ENCODE data around the gene CREBL2. TPM values are rescaled to one million over a fixed set of nuclear protein-coding genes. Genes with fewer than 3 reads are reported as not detected.
A peak's percentile ranks its signal among the peaks of the same experiment; 100 is the strongest.
"Not testable (repeated sequence)": the region's sequence is repeated elsewhere in the genome, so short reads cannot be mapped to it uniquely, and the experiment has no call there.

Gene CREBL2
- total RNA-seq, 2 donors from 2014 or later: 10.7 to 15.7 TPM

DNA sequence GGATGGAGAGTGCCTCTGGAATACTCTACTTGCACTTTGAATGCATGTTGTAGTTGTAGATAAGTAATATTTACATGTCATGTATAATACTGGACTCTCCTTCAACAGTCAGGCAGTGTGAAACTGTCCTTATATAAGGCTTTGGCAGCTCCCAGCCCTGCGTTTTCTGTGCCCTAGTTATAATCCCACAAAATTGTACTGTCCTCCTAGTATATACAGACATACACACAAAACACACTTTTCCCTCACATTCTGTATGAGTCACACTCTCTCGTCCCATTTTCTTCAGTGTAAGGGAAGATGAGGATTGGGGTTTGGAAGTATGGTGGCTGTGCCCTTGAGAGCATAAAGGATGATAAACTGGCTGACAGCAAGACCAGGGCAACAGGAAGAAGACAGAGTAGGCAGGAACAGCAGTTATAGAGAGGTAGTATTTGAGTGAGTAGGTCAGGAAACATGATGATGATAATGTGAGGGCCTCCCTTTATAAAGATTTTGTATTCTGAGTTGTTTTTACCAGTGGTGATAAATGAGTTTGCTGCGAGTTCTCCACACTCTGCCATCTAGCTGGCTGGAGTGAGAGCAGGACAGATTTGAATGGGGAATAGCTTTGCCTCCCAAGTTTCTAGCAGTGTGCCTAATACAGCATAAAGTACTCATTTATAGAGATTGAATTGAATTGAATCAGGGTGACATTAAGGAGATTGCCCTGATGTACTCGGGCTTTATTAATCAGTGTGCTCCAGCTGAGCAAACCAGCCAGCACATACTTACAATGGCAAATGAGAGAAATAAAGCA is 5.0 kb downstream of the CREBL2 start:
- Mint-ChIP-seq H3K27ac (peak overlapping the region; percentile 15 to 41), H3K9me3 (no peaks in the 10 kb centered on the region), H3K36me3 (peaks cover 11 to 26% of the 10 kb centered on the region in 2 donors)
- ATAC-seq (peak; percentile 11 to 13), DNase-seq (ENCODE audit: low spot score in 2 of 2) (no peak)

DNA sequence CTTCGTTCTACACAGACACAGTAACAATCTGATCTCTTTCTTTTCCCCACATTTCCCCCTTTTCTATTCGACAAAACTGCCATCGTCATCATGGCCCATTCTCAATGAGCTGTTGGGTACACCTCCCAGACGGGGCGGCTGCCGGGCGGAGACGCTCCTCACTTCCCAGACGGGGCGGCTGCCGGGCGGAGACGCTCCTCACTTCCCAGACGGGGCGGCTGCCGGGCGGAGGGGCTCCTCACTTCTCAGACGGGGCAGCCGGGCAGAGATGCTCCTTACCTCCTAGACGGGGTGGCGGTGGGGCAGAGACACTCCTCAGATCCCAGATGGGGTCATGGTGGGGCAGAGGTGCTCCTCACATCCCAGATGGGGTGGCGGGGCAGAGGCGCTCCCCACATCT is 6.4 kb downstream of the CREBL2 start:
- not testable (repeated sequence) for H3K27ac Mint-ChIP-seq; H3K9me3 Mint-ChIP-seq; DNase-seq (ENCODE audit: low spot score in 2 of 2); ATAC-seq
- peaks cover 11 to 29% of the 10 kb centered on the region in 2 donors for H3K36me3 Mint-ChIP-seq

DNA sequence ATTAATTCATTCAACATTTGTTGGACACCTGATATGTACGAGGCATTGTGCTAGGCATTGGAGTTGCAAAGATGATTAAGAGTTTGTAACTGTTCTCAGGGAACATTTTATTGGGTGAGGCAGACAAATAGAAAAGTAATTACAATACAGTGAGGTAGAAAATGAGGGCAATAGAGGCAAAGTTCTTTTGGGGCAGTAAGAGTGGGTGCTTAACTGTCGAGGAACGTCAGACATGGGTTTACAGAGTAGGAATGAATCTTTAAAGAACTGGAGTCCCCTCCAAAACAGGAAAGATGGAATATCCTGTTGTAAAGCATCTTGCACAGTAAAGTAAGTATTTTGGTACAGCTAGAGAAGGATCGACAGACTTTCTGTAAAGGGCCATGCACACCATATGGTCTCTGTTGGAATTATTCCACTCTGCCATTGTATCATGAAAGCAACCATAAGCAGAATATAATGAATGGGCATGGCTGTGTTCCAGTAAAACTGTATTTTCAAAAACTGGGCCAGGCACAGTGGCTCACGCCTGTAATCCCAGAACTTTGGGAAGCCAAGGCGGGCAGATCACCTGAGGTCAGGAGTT is 9.1 kb downstream of the CREBL2 start:
- ATAC-seq: no peak

DNA sequence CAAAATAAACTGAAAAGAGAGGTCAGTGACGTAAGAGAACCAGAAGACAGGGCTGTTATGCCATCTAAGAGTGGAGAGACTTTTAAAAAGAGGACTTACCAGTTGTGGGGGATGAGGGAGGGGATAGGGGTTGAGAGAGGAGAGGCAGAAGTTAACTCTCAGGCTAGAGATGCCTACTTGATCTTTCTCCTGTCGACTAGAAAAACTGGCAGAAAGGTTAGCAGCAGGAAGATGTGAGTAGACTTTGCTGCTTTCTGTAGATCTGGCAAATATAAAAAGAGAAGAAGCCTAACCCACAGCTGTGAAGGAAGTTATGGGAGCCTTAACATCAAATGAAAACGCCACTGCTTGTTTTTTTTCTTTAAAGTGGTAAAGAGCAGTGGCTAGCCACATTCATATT is 10.7 kb downstream of the CREBL2 start:
- ATAC-seq: peak; percentile 54 to 66
- H3K36me3 Mint-ChIP-seq: peaks cover 15 to 33% of the 10 kb centered on the region in 2 donors
- H3K9me3 Mint-ChIP-seq: peaks cover 6% of the 10 kb centered on the region in 2 donors
- no peak for DNase-seq (ENCODE audit: low spot score in 2 of 2)
- peak overlapping the region; percentile 15 to 84 for H3K27ac Mint-ChIP-seq

More for the DNA sequence above, 9.1 kb downstream of the CREBL2 start:
- DNase-seq (ENCODE audit: low spot score in 2 of 2): no peak
- Mint-ChIP-seq H3K9me3 (peaks cover 6% of the 10 kb centered on the region in 2 donors), H3K27ac (peak overlapping the region in 1 of 2 donors; percentile 84), H3K36me3 (peaks cover 15 to 33% of the 10 kb centered on the region in 2 donors)

DNA sequence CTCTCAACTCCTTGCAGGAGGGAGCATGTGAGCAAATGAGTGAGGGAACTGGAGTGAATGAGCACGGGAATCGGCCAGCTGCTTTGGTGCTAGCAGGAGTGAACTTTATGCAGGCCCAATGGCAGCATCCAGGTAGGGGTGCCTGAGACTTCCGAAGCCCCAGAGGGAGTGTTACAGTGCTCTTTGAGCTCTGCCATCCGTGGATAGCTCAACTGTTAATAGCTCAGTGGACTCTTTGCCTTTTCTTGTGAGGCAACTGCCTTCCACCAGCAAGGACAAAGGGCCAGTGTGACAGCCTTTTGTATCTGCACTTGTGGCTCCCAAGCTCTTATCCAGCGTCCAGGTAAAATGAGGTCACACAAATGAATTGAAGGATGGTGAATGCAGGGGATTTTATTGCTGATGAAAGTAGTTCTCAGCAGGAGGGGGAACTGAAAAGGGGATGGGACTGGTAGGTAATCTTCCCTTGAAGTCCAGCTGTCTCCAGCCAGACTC is 12.9 kb downstream of the CREBL2 start:
- ATAC-seq: no peak
- no peak for DNase-seq (ENCODE audit: low spot score in 2 of 2)
- H3K27ac Mint-ChIP-seq: no peak overlapping the region
- peaks cover 15 to 25% of the 10 kb centered on the region in 2 donors for H3K36me3 Mint-ChIP-seq
- H3K9me3 Mint-ChIP-seq: peaks cover 6% of the 10 kb centered on the region in 2 donors

DNA sequence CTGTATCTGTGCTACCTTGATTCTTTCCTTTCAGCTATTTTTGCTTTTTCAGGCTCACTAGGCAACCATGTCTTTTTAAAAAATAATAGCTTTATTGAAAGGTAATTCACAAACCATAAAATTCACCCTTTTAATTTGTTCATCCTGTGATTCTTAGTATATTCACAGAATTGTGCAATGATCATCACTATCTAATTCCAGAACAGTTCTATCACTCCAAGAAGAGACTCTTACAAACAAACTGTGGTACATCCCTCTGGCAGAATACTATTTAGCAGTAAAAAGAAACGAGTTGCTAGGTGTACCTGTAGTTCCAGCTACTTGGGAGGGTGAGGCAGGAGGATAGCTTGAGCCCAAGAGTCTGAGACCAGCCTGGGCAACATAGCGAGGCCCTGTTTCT is 14.8 kb downstream of the CREBL2 start:
- H3K36me3 Mint-ChIP-seq: peaks cover 10 to 14% of the 10 kb centered on the region in 2 donors
- ATAC-seq (no peak), DNase-seq (ENCODE audit: low spot score in 2 of 2) (no peak)
- no peak overlapping the region for H3K27ac Mint-ChIP-seq
- H3K9me3 Mint-ChIP-seq: peaks cover 6% of the 10 kb centered on the region in 2 donors

DNA sequence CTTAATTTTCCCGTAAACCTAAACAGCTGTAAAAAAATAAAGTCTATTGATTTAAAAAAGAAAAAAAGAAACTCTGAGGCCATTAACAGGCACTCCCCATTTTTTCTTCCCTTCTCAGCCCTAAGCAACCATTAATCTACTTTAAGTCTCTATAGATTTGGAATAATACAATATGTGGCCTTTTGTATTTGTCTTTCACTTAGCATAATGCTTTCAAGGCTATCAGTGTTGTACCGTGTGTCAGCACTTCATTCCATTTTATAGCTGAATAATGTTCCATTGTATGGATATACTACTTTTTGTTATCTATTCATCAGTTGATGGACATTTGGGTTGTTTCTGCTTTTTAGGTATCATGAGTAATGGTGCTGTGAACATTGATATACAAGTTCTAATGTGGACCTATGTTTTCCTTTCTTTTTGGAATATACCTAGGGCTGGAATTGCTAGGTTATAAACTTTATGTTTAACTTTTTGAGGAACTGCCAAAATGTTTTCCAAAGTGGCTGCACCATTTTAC is 15.7 kb downstream of the CREBL2 start:
- peaks cover 10 to 14% of the 10 kb centered on the region in 2 donors for H3K36me3 Mint-ChIP-seq
- no peak for ATAC-seq

DNA sequence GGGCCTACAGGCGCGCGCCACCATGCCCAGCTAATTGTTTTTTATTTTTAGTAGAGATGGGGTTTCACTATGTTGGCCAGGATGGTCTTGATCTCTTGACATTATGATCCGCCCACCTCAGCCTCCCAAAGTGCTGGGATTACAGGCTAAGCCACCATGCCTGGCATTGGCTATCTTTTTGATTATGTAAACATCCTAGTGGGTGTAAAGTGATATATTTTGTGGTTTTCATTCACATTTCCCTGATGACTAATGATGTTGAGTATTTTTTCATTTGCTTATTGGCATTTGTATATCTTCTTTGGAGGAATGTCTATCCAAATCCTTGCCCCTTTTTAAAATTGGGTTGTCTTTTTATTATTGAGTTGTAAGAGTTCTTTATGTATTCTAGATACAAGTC is 16.3 kb downstream of the CREBL2 start:
- H3K9me3 Mint-ChIP-seq: peaks cover 6% of the 10 kb centered on the region in 2 donors
- H3K36me3 Mint-ChIP-seq: peaks cover 10 to 11% of the 10 kb centered on the region in 2 donors
- H3K27ac Mint-ChIP-seq: no peak overlapping the region
- no peak for DNase-seq (ENCODE audit: low spot score in 2 of 2)
- ATAC-seq: no peak

More for the DNA sequence above, 15.7 kb downstream of the CREBL2 start:
- Mint-ChIP-seq H3K27ac (no peak overlapping the region), H3K9me3 (peaks cover 6% of the 10 kb centered on the region in 2 donors)
- no peak for DNase-seq (ENCODE audit: low spot score in 2 of 2)

DNA sequence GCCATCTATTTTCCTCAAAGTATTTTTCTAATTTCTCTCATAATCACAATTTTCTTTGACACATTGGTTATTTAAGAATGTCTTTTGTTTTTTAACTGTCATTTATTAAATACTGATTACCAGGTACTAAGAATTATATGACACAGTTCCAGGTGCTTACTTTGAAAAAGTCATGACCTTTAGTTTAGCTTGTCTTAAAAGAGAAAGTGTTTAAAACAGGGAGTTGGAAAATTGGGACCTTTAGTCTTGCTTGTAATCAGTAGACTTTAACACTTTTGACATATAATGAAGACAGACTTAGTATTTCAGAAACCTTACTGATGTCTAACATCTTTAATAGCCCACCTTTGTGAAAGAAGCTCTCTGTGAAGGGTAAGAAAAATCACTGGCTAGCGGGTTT is 19.2 kb downstream of the CREBL2 start:
- Mint-ChIP-seq H3K9me3 (no peaks in the 10 kb centered on the region), H3K27ac (peak overlapping the region in 1 of 2 donors; percentile 56), H3K36me3 (peaks cover 0 to 12% of the 10 kb centered on the region in 2 donors)
- ATAC-seq (no peak), DNase-seq (ENCODE audit: low spot score in 2 of 2) (no peak)

DNA sequence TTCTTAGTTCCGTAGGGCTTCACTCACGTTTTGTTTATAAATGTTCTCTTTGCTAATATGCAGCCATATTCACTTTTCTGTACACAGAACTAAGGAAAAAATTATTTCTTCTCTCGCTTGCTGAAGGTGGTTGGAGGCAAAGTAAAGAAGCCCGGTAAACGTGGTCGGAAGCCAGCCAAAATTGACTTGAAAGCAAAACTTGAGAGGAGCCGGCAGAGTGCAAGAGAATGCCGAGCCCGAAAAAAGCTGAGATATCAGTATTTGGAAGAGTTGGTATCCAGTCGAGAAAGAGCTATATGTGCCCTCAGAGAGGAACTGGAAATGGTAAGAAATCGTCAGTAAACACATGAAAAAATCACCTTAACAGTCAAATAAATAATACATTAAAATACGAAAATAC is 24.0 kb downstream of the CREBL2 start:
- peaks cover 3% of the 10 kb centered on the region in 2 donors for H3K9me3 Mint-ChIP-seq
- no peak for DNase-seq (ENCODE audit: low spot score in 2 of 2)
- no peak for ATAC-seq
- H3K27ac Mint-ChIP-seq: no peak overlapping the region
- peaks cover 22 to 37% of the 10 kb centered on the region in 2 donors for H3K36me3 Mint-ChIP-seq

DNA sequence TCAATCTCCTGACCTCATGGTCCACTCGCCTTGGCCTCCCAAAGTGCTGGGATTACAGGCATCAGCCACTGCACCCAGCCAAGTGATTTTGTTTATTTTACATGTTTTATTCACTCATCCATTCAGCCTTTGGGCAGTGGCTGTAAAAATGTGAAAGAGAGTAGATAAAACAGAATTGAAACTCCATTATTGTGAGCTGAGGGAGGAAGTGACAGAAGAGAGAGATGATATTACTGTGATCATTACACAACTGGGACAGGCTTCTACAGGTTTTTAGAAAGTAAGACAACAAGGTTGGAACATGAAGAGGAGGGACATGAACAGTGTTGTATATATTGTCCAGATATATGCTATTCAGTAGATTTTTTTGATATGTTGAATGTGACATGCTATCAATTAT is 25.0 kb downstream of the CREBL2 start:
- no peak for DNase-seq (ENCODE audit: low spot score in 2 of 2)
- ATAC-seq: peak in 1 of 2 donors; percentile 74
- peaks cover 3% of the 10 kb centered on the region in 2 donors for H3K9me3 Mint-ChIP-seq
- H3K27ac Mint-ChIP-seq: peak overlapping the region in 1 of 2 donors; percentile 79
- peaks cover 22 to 41% of the 10 kb centered on the region in 2 donors for H3K36me3 Mint-ChIP-seq

DNA sequence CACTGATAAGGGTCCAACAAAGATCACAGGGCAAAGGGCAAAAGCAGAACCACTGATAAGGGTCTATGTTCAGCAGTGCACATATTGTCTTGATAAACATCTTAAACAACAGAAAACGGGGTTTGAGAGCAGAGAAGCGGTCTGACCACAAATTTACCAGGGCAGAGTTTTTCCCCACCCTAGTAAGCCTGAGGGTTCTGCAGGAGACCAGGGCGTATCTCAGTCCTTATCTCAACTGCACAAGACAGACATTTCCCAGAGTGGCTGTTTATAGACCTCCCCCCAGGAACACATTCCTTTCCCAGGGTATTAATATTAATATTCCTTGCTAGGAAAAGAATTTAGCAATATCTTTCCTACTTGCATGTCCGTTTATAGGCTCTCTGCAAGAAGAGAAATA is 28.3 kb downstream of the CREBL2 start:
- not testable (repeated sequence) for H3K27ac Mint-ChIP-seq; ATAC-seq; H3K9me3 Mint-ChIP-seq; DNase-seq (ENCODE audit: low spot score in 2 of 2)
- H3K36me3 Mint-ChIP-seq: peaks cover 22 to 41% of the 10 kb centered on the region in 2 donors

DNA sequence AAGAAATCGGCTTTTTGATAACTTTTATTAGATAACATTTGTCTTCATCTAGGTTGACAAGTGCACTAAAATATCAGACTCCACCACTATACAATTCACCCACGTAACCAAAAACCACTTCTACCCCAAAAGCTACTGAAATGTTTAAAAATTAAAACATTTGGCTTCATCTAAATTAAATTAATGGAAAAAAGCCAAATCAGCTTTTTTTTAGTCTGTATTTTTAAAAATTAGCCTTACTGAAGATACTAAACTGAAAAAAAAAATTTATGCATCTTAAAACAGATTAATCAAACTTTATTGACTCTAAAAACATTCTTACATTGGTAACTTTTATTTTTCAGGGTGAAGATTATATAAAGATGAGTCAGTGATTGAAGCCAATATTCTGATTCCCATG is 30.0 kb downstream of the CREBL2 start:
- peaks cover 21 to 37% of the 10 kb centered on the region in 2 donors for H3K36me3 Mint-ChIP-seq
- ATAC-seq: no peak

DNA sequence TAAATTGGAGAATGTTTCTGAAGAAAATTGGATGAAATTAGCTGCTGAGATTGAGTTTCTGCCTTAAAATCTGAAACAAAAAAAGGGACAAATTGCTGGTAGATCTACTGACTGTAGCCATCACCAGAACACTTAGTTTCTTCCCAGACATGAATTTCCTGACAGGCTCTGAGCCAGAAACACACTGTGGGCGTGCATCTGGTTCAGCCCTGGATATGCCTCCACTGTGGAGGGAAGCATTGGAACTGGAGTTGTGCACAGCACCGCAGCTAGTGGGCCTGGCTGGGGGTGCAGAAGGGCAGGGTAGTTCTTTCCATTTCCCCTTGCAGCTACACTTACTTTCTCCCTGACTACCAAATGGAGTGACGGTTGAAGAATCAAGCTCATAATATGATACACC is 31.2 kb downstream of the CREBL2 start:
- no peak for ATAC-seq
- H3K27ac Mint-ChIP-seq: no peak overlapping the region
- peaks cover 25 to 43% of the 10 kb centered on the region in 2 donors for H3K36me3 Mint-ChIP-seq
- H3K9me3 Mint-ChIP-seq: peaks cover 11% of the 10 kb centered on the region in 2 donors
- no peak for DNase-seq (ENCODE audit: low spot score in 2 of 2)

More for the DNA sequence above, 30.0 kb downstream of the CREBL2 start:
- H3K9me3 Mint-ChIP-seq: peaks cover 3% of the 10 kb centered on the region in 2 donors
- no peak overlapping the region for H3K27ac Mint-ChIP-seq
- DNase-seq (ENCODE audit: low spot score in 2 of 2): no peak

DNA sequence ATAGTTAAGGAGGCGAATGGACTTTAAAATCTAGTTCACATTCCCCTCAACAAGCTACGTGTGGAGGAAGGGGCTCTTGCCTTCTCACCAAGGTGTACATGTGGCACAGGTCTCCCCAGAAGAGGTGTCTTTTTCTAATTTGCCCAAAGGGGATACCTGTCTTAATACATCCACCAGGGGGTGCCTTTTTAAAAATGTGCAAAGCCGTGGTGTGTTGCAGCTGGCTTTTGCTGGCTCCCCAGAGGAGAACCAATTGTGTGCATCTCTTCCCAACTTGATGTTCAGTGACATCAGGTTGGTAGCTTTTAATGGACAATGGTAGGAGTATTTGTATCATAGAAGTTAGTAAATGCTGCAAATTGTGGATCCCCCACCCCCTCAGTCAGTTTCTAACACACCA is 33.8 kb downstream of the CREBL2 start:
- ATAC-seq (peak; percentile 59 to 73), DNase-seq (ENCODE audit: low spot score in 2 of 2) (peak in 1 of 2 donors; percentile 33)
- H3K9me3 Mint-ChIP-seq: peaks cover 21 to 26% of the 10 kb centered on the region in 2 donors
- peaks cover 32 to 51% of the 10 kb centered on the region in 2 donors for H3K36me3 Mint-ChIP-seq
- H3K27ac Mint-ChIP-seq: peak overlapping the region in 1 of 2 donors; percentile 72

DNA sequence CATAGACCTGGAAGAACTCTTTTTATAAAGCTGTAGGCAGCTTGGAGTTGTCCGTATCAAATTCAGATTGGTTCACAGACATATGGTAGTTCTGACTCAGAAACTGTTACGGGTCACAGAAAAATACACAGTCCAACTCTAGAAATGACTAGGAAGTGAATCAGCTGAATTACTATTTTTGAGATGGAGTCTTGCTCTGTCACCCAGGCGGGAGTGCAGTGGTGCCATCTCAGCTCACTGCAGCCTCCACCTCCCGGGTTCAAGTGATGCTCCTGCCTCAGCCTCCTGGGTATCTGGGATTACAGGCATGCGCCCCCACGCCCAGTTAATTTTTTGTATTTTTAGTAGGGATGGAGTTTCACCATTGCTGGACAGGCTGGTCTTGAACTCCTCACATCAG is 34.3 kb downstream of the CREBL2 start:
- peak; percentile 94 to 96 for ATAC-seq
- H3K27ac Mint-ChIP-seq: peak overlapping the region in 1 of 2 donors; percentile 72
- peaks cover 21 to 29% of the 10 kb centered on the region in 2 donors for H3K9me3 Mint-ChIP-seq
- not testable (repeated sequence) for DNase-seq (ENCODE audit: low spot score in 2 of 2)
- H3K36me3 Mint-ChIP-seq: peaks cover 32 to 51% of the 10 kb centered on the region in 2 donors

All from activated naive CD4-positive, alpha-beta T cell treated with anti-CD3 and anti-CD28 coated beads, Interleukin-2, amount 50 U/mL, for 72 hours (primary cell).